ENCODE data around the gene MED27. TPM values are rescaled to one million over a fixed set of nuclear protein-coding genes. Genes with fewer than 3 reads are reported as not detected.
A peak's percentile ranks its signal among the peaks of the same experiment; 100 is the strongest.

The MED27 gene
- total RNA-seq, 2 experiments from 2014 or later = 32.5 TPM

GRCh38 chr9:131875828-131876485, 203.7 kb downstream of the MED27 start:
- TF ChIP-seq, protein P1, sequence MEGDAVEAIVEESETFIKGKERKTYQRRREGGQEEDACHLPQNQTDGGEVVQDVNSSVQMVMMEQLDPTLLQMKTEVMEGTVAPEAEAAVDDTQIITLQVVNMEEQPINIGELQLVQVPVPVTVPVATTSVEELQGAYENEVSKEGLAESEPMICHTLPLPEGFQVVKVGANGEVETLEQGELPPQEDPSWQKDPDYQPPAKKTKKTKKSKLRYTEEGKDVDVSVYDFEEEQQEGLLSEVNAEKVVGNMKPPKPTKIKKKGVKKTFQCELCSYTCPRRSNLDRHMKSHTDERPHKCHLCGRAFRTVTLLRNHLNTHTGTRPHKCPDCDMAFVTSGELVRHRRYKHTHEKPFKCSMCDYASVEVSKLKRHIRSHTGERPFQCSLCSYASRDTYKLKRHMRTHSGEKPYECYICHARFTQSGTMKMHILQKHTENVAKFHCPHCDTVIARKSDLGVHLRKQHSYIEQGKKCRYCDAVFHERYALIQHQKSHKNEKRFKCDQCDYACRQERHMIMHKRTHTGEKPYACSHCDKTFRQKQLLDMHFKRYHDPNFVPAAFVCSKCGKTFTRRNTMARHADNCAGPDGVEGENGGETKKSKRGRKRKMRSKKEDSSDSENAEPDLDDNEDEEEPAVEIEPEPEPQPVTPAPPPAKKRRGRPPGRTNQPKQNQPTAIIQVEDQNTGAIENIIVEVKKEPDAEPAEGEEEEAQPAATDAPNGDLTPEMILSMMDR (IDR thresholded peaks at IDR 0.05) = no peak
- ChIA-PET CTCF (no interaction called here), POLR2A (no interaction called here)
- Mint-ChIP-seq H3K9me3 (no peaks in the 10 kb centered on the region), H3K36me3 (ENCODE audit: low read depth) (no peaks in the 10 kb centered on the region), H3K27ac (peak overlapping the region; percentile 25), H3K27me3 (no peaks in the 10 kb centered on the region), H3K4me3 (no peak overlapping the region), H3K4me1 (ENCODE audit: low read depth) (peaks cover 12% of the 10 kb centered on the region)
- intact Hi-C loops (cut with micrococcal nuclease) = no loop called here
- DNase-seq = peak; percentile 41
- peak; percentile 69 for ATAC-seq

- H3K27me3 Mint-ChIP-seq = no peaks in the 10 kb centered on the region
- H3K9me3 Mint-ChIP-seq = no peaks in the 10 kb centered on the region
- peaks cover 12% of the 10 kb centered on the region for H3K4me1 Mint-ChIP-seq (ENCODE audit: low read depth)
- TF ChIP-seq, protein P1 (IDR thresholded peaks at IDR 0.05) = no peak
- H3K27ac Mint-ChIP-seq = no peak overlapping the region
- intact Hi-C loops (cut with micrococcal nuclease) = no loop called here
- no peak overlapping the region for H3K4me3 Mint-ChIP-seq
- POLR2A ChIA-PET = no interaction called here
- no peak for DNase-seq
- H3K36me3 Mint-ChIP-seq (ENCODE audit: low read depth) = no peaks in the 10 kb centered on the region
- CTCF ChIA-PET = no interaction called here
- ATAC-seq = no peak
Measured at GRCh38 chr9:131874916-131875670, 204.6 kb downstream of the MED27 start.

DNA sequence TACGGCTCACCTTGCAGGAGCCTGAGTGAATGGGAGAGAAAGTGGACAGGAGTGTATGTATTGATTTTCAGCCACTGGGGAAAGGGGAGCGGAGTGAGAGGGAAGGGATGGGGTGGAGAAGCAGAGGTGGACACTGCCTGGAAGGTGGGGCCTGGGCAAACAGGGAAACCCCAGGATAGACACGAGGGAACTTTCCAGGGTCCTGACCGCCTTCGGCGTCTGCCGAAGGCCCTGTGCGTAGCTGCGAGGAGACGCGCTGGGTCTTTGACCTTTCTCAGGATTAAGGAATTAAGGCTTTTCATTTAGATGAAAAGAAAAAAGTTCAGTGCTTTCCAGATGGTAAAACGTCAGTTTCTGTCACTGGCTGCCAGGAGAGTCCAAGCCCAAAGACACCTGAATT, 205.2 kb downstream of the MED27 start:
- ATAC-seq (no peak), DNase-seq (no peak)
- TF ChIP-seq, protein P1 (IDR thresholded peaks at IDR 0.05) = no peak
- intact Hi-C loops (cut with micrococcal nuclease) = no loop called here
- Mint-ChIP-seq H3K27ac (no peak overlapping the region), H3K27me3 (no peaks in the 10 kb centered on the region), H3K4me3 (no peak overlapping the region), H3K36me3 (ENCODE audit: low read depth) (no peaks in the 10 kb centered on the region), H3K4me1 (ENCODE audit: low read depth) (peaks cover 12% of the 10 kb centered on the region), H3K9me3 (no peaks in the 10 kb centered on the region)
- ChIA-PET POLR2A (no interaction called here), CTCF (no interaction called here)

GRCh38 chr9:131873891-131874440, 205.7 kb downstream of the MED27 start:
- ATAC-seq (no peak), DNase-seq (no peak)
- no peaks in the 10 kb centered on the region for H3K36me3 Mint-ChIP-seq (ENCODE audit: low read depth)
- peaks cover 12% of the 10 kb centered on the region for H3K4me1 Mint-ChIP-seq (ENCODE audit: low read depth)
- TF ChIP-seq, protein P1 (IDR thresholded peaks at IDR 0.05) = no peak
- H3K27ac Mint-ChIP-seq = no peak overlapping the region
- POLR2A ChIA-PET = no interaction called here
- CTCF ChIA-PET = no interaction called here
- H3K4me3 Mint-ChIP-seq = no peak overlapping the region
- no peaks in the 10 kb centered on the region for H3K9me3 Mint-ChIP-seq
- H3K27me3 Mint-ChIP-seq = no peaks in the 10 kb centered on the region
- intact Hi-C loops (cut with micrococcal nuclease) = no loop called here

DNA sequence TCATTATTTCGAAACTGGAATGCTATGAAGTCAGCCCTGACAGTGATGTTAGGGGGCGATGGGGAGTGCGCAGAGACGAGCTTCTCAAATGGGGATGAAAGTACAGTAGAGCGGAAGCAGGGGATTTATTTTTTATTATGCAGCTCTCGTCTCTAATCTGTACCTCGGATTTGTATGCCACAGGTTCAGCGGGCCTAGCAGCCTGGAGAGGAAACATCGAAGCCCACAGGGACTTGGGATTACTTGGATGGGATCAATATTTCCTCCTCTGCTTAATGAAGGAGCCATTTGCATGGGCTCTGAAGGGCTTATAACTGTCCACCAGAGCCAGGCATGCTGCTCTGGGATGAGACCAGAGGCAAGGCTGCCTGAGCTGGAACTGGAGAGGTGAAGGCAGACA, 206.3 kb downstream of the MED27 start:
- ATAC-seq = no peak
- Mint-ChIP-seq H3K4me1 (ENCODE audit: low read depth) (peaks cover 12% of the 10 kb centered on the region), H3K27ac (no peak overlapping the region), H3K27me3 (no peaks in the 10 kb centered on the region), H3K36me3 (ENCODE audit: low read depth) (no peaks in the 10 kb centered on the region), H3K9me3 (no peaks in the 10 kb centered on the region), H3K4me3 (no peak overlapping the region)
- intact Hi-C loops (cut with micrococcal nuclease) = no loop called here
- ChIA-PET POLR2A (no interaction called here), CTCF (no interaction called here)
- no peak for DNase-seq
- TF ChIP-seq, protein P1 (IDR thresholded peaks at IDR 0.05) = no peak
